ENCODE measurements around the gene ZNF14. TPM values are rescaled to one million over a fixed set of nuclear protein-coding genes. Genes with fewer than 3 reads are reported as not detected.
A peak's percentile ranks its signal among the peaks of the same experiment; 100 is the strongest.
"Not testable (repeated sequence)": the region's sequence is repeated elsewhere in the genome, so short reads cannot be mapped to it uniquely, and the experiment has no call there.

Gene ZNF14
- 68.2 TPM for total RNA-seq

DNA sequence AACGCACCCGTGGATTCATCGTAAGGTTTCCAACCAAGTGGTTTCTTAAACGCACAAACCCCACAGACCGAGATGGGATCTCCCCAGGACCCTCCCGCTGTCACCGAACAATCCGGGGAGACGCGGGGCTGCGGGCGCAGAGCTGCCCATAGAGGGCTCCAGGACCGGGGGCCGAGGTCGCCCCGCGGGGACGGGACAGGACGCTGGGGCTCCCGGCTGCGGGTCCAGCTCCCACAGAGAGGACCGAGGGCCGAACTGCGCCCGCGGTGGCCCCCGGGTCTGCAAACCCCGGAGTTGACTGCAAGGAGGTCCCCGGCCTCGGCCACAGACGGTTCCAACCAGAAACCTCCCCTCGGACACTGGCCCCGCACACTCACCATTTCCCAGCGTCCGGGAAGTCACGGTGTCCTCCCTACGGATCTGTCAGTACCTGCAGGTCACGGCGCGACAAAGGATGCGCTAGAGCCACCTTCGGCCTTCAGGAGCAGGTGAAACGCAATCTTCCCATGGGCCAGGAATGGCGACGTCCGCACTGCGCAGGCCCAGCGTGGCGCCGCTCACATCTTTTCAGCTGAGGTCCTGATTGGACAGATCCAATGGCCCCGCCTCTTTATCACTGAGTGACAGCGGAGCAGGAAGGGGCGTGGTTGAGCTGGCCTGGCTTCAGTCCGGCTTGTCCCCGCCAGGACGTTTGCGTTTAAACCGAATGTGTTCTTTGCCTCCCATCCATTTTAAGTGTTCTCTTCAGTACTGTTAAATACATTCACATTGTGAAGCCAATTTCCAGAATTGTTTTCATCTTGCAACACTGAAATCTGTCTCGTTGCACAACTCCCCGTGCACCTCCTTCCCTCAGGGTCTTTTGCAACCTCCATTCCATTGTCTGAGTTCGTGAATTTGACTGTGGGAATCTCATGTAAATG lies at the start of gene ZNF14:
Gene ZNF14, minus strand, starts transcription at position 534 of the 923 bp plus-strand sequence. Its CDS starts 154 bp downstream, at position 380.
- H3K9me3 ChIP-seq (ENCODE audit: low read depth, low read length): peaks cover 6% of the 10 kb centered on the region
- peak within 1 kb of the TSS; percentile 97 for H3K4me3 ChIP-seq (ENCODE audit: low read length)

DNA sequence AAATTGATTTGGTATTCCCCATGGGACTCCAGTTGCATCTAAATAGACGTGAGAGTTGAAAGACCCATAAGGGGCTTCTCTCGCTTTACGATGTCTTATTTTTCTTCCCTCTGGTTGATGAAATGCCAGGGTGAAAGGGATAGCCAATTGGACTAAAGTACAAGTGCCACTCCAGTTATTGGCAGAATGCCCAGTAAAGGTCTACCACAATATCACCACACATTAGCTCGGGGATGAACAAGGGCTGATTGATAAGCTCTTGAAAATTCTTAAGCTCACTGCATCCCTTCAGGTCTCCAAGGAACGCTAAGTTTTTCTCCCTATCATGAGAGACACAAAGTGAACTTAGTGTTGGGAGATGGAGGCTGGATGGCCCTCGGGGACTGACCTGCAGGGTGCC lies 48.9 kb upstream of the ZNF14 start:
- H3K9me3 ChIP-seq (ENCODE audit: low read depth, low read length); H3K4me3 ChIP-seq (ENCODE audit: low read length); H3K27me3 ChIP-seq (ENCODE audit: insufficient read depth, low read length): not testable (repeated sequence)
- H3K4me1 ChIP-seq (ENCODE audit: insufficient read depth, low read length): peaks cover 11% of the 10 kb centered on the region

More for the DNA sequence above, at the start of gene ZNF14:
- no peaks in the 10 kb centered on the region for H3K27me3 ChIP-seq (ENCODE audit: insufficient read depth, low read length)
- H3K4me1 ChIP-seq (ENCODE audit: insufficient read depth, low read length): peaks cover 16% of the 10 kb centered on the region

DNA sequence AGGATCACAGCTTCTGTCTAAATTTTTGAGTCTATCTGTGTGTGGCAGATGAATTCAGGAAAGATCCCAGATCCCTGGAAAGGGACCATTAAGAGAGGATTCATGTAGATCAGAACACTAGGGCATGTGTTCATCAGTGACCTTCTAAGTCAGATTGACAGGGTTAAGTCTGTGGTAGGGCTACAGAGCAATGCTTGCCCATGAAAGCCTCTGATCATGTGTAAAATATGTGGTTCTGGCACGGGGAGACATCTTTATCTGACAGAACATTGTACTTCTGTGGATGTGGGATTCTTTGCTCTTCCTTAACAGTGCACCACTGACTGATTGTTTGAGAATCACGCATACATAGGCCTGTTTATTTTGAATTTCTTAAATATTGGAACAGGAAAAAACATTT lies 45.8 kb upstream of the ZNF14 start:
- Histone ChIP-seq H3K27me3 (ENCODE audit: insufficient read depth, low read length) (no peaks in the 10 kb centered on the region), H3K4me1 (ENCODE audit: insufficient read depth, low read length) (peaks cover 20% of the 10 kb centered on the region), H3K9me3 (ENCODE audit: low read depth, low read length) (no peaks in the 10 kb centered on the region), H3K4me3 (ENCODE audit: low read length) (no peak overlapping the region)

GRCh38 chr19:19777692-19778091 lies 44.8 kb upstream of the ZNF14 start:
- H3K4me3 ChIP-seq (ENCODE audit: low read length): no peak overlapping the region
- no peaks in the 10 kb centered on the region for H3K9me3 ChIP-seq (ENCODE audit: low read depth, low read length)
- no peaks in the 10 kb centered on the region for H3K27me3 ChIP-seq (ENCODE audit: insufficient read depth, low read length)
- peaks cover 20% of the 10 kb centered on the region for H3K4me1 ChIP-seq (ENCODE audit: insufficient read depth, low read length)

DNA sequence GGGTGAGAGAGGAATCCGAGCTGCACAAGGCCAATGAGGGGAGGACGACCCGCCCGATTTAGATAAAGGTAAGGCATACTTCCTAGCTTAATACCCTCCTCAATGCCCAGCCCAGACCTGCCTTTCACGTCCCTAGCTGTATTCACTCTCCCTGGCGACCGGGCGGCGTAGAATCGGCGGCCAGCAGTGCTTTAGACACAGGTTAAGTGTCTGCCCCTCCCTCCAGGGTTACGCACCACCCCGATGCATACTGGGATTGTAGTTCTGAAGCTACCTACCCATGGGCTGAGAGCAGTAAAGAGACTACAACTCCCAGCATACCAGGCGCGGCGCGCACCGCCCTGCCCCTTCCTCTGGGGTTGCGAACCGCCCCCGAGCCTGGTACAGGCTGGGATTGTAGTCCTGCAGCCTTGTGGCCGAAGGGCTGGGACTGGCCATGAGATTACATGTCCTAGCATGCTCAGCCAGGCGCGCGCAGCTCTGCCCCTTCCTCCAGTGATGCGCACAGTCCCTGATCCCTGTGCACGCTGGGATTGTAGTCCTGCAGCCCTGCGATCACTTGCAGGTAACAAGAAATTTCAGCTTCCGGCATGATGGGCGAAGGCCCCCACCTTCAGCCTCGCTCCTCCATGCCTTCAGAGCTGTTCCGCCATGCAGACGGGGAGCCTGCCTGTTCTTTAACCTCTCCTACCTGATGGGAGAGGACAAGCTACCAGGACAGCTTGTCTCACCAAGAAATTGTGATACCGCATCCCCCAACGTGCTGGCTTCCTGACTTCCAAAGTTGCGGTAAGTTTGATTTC lies 43.5 kb upstream of the ZNF14 start:
- Histone ChIP-seq H3K4me3 (ENCODE audit: low read length) (peak overlapping the region; percentile 51), H3K4me1 (ENCODE audit: insufficient read depth, low read length) (peaks cover 20% of the 10 kb centered on the region), H3K9me3 (ENCODE audit: low read depth, low read length) (no peaks in the 10 kb centered on the region), H3K27me3 (ENCODE audit: insufficient read depth, low read length) (no peaks in the 10 kb centered on the region)

GRCh38 chr19:19775891-19776205 lies 42.9 kb upstream of the ZNF14 start:
- peaks cover 20% of the 10 kb centered on the region for H3K4me1 ChIP-seq (ENCODE audit: insufficient read depth, low read length)
- H3K27me3 ChIP-seq (ENCODE audit: insufficient read depth, low read length): no peaks in the 10 kb centered on the region
- no peaks in the 10 kb centered on the region for H3K9me3 ChIP-seq (ENCODE audit: low read depth, low read length)
- H3K4me3 ChIP-seq (ENCODE audit: low read length): peak overlapping the region; percentile 51

GRCh38 chr19:19774354-19775033 lies 41.6 kb upstream of the ZNF14 start:
- Histone ChIP-seq H3K4me1 (ENCODE audit: insufficient read depth, low read length) (peaks cover 20% of the 10 kb centered on the region), H3K27me3 (ENCODE audit: insufficient read depth, low read length) (no peaks in the 10 kb centered on the region), H3K9me3 (ENCODE audit: low read depth, low read length) (no peaks in the 10 kb centered on the region), H3K4me3 (ENCODE audit: low read length) (no peak overlapping the region)

DNA sequence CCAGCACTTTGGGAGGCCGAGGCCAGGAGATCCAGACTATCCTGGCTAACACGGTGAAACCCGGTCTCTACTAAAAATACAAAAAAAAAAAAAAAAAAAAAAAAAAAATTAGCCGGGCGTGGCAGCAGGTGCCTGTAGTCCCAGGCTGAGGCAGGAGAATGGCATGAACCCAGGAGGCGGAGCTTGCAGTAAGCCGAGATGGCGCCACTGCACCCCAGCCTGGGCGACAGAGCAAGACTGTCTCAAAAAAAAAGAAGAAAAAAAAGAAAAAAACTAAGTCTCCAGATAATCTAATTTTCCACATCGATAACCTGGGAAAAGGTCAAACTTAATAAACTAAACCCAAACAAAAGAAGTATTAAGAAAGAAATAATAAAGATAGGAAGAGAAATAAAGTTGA lies 39.1 kb upstream of the ZNF14 start:
- H3K4me1 ChIP-seq (ENCODE audit: insufficient read depth, low read length): peaks cover 11% of the 10 kb centered on the region
- H3K4me3 ChIP-seq (ENCODE audit: low read length); H3K27me3 ChIP-seq (ENCODE audit: insufficient read depth, low read length); H3K9me3 ChIP-seq (ENCODE audit: low read depth, low read length): not testable (repeated sequence)

- not testable (repeated sequence) for H3K27me3 ChIP-seq (ENCODE audit: insufficient read depth, low read length); H3K9me3 ChIP-seq (ENCODE audit: low read depth, low read length); H3K4me1 ChIP-seq (ENCODE audit: insufficient read depth, low read length); H3K4me3 ChIP-seq (ENCODE audit: low read length)
Observed at GRCh38 chr19:19769971-19770370, 37.1 kb upstream of the ZNF14 start.

DNA sequence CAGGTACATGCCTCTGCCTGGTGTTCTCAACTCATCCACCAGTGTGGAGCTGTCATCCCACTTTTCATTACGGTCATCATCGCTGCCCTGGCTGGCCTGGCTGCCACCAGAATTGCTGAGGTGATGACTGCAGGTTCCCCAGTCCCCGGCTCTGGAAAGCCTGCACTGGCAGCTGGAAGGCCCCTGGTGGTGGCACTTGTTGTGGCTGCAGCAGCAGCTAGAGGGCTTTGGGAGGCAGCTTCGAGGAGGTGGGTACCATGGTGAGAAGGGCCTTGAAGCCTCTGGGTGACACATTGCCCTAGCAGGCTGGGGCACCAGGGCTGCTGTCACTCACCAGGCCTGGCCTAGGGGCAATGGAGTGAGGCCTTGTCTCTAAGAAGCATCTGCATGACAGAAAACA lies 25.3 kb upstream of the ZNF14 start:
- no peak overlapping the region for H3K4me3 ChIP-seq (ENCODE audit: low read length)
- H3K9me3 ChIP-seq (ENCODE audit: low read depth, low read length): no peaks in the 10 kb centered on the region
- no peaks in the 10 kb centered on the region for H3K27me3 ChIP-seq (ENCODE audit: insufficient read depth, low read length)
- H3K4me1 ChIP-seq (ENCODE audit: insufficient read depth, low read length): no peaks in the 10 kb centered on the region

DNA sequence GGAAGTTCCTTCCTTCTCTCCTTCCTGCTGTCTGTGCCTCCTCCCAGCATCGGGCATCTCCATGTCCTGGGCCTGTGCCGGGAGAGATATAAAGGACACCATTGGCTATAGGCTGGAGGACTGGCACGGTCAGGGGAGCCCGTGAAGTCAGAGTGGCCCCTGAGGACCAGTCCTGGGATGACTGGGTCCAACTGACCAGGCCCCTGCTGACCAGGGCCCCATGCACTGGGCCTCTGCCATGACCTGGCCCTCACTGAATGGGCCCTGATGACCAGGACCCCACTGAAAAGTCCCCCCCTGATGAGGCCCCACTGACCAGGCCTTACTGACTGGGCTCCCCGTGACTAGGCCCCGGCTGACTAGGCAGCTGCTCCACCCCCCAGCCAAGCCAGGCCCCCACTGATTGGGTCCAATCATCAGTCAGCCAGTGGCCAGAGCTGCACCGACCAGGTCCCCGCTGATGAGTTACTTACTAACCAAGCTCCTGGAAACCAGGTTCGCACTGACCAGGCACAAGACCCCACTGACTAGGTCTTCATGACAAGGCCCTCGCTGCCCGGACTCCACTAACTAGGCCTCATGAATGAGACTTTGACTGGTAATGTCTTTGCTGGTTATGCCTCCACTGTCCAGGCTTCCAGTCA lies 20.0 kb upstream of the ZNF14 start:
- no peaks in the 10 kb centered on the region for H3K4me1 ChIP-seq (ENCODE audit: insufficient read depth, low read length)
- H3K4me3 ChIP-seq (ENCODE audit: low read length): no peak overlapping the region
- H3K9me3 ChIP-seq (ENCODE audit: low read depth, low read length): no peaks in the 10 kb centered on the region
- no peaks in the 10 kb centered on the region for H3K27me3 ChIP-seq (ENCODE audit: insufficient read depth, low read length)

DNA sequence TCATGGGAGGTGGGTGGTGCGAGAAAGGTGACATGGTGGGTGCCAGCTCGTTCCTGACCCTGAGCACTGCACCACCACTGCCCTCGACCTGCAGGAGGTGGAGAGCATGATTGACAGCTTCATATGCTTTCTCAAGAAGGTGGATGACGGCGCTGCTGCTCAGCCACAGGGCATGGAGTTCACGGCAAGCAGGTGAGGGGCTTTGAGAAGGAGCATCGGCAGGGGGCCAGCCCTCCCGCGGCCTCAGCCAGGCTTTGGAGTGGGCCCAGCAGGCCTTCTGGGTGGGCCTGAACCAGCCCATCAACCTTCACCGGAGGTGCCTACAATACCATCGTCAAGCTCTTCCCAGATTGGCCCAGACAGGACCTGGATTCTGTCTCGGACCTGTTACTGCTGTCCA lies 18.9 kb upstream of the ZNF14 start:
- Histone ChIP-seq H3K4me3 (ENCODE audit: low read length) (no peak overlapping the region), H3K27me3 (ENCODE audit: insufficient read depth, low read length) (no peaks in the 10 kb centered on the region), H3K9me3 (ENCODE audit: low read depth, low read length) (no peaks in the 10 kb centered on the region), H3K4me1 (ENCODE audit: insufficient read depth, low read length) (no peaks in the 10 kb centered on the region)

GRCh38 chr19:19750842-19751790 lies 18.2 kb upstream of the ZNF14 start:
- no peaks in the 10 kb centered on the region for H3K4me1 ChIP-seq (ENCODE audit: insufficient read depth, low read length)
- H3K27me3 ChIP-seq (ENCODE audit: insufficient read depth, low read length): no peaks in the 10 kb centered on the region
- H3K9me3 ChIP-seq (ENCODE audit: low read depth, low read length): no peaks in the 10 kb centered on the region
- H3K4me3 ChIP-seq (ENCODE audit: low read length): no peak overlapping the region

Data from mononuclear cell (primary cell).